Measurements from ENCODE around the gene CCDC179.

Gene CCDC179

DNA sequence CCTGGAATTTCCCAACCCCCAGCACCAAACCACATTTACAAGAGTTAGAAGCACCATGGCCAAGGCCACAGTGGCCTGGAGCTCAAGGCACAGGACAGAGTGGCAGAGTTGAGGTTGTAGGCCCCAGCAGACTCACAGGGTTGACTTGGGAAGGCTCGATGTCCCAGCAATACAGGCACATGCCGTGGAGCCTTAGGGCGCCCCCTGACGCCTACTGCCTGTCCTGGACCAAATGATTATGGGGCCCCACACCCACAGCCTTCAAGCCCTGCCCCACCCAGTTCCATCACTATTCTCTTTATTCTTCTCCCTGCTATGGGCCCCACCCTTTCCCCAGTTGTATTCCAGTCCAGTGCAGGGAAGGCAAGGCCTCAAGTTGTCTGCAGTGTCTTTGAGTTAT, at the start of gene CCDC179:
Gene CCDC179, minus strand, starts transcription at position 234 of the 400 bp plus-strand sequence. Its CDS starts 53 bp downstream, at position 181.
- Histone ChIP-seq H3K4me1 (ENCODE audit: control insufficient read depth in 2 of 2, insufficient read depth in 2 of 2, low read length in 2 of 2) (no peaks in the 10 kb centered on the region), H3K36me3 (ENCODE audit: control insufficient read depth in 2 of 2, insufficient read depth in 2 of 2, low read length in 2 of 2) (no peaks in the 10 kb centered on the region), H3K9ac (ENCODE audit: low read depth in 1 of 2, low read length in 2 of 2) (no peak within 1 kb of the TSS), H3K27ac (ENCODE audit: low read depth in 2 of 2, low read length in 2 of 2) (no peak within 1 kb of the TSS), H3K4me3 (ENCODE audit: low read length in 2 of 2) (no peak within 1 kb of the TSS), H3K27me3 (ENCODE audit: control insufficient read depth in 2 of 2, insufficient read depth in 2 of 2, low read length in 2 of 2) (no peaks in the 10 kb centered on the region), H3K9me3 (ENCODE audit: control insufficient read depth in 2 of 2, low read length in 2 of 2) (no peaks in the 10 kb centered on the region)

DNA sequence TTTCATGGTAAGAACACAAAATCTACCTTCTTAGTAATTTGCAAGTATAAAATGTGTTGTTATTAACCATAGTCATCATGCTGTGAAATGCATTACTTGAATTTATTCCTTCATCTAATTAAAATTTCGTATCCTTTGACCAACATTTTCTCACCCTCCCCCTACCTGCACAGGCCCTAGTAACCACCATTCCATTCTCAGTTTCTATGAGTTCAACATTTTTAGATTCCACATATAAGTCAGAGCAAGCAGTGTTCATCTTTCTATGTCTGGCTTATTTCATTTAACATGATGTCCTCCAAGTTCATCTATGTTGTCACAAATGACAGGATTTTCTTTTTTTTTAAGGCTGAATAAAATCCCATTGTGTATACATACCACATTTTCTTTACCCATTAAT, 43.5 kb upstream of the CCDC179 start:
- no peaks in the 10 kb centered on the region for H3K4me1 ChIP-seq (ENCODE audit: control insufficient read depth in 2 of 2, insufficient read depth in 2 of 2, low read length in 2 of 2)
- H3K36me3 ChIP-seq (ENCODE audit: control insufficient read depth in 2 of 2, insufficient read depth in 2 of 2, low read length in 2 of 2) = no peaks in the 10 kb centered on the region
- no peak overlapping the region for H3K4me3 ChIP-seq (ENCODE audit: low read length in 2 of 2)
- H3K27me3 ChIP-seq (ENCODE audit: control insufficient read depth in 2 of 2, insufficient read depth in 2 of 2, low read length in 2 of 2) = no peaks in the 10 kb centered on the region
- no peak overlapping the region for H3K27ac ChIP-seq (ENCODE audit: low read depth in 2 of 2, low read length in 2 of 2)
- H3K9ac ChIP-seq (ENCODE audit: low read depth in 1 of 2, low read length in 2 of 2) = no peak overlapping the region
- H3K9me3 ChIP-seq (ENCODE audit: control insufficient read depth in 2 of 2, low read length in 2 of 2) = no peaks in the 10 kb centered on the region

- no peaks in the 10 kb centered on the region for H3K4me1 ChIP-seq (ENCODE audit: control insufficient read depth in 2 of 2, insufficient read depth in 2 of 2, low read length in 2 of 2)
- no peaks in the 10 kb centered on the region for H3K27me3 ChIP-seq (ENCODE audit: control insufficient read depth in 2 of 2, insufficient read depth in 2 of 2, low read length in 2 of 2)
- H3K27ac ChIP-seq (ENCODE audit: low read depth in 2 of 2, low read length in 2 of 2) = no peak overlapping the region
- no peak overlapping the region for H3K9ac ChIP-seq (ENCODE audit: low read depth in 1 of 2, low read length in 2 of 2)
- H3K9me3 ChIP-seq (ENCODE audit: control insufficient read depth in 2 of 2, low read length in 2 of 2) = no peaks in the 10 kb centered on the region
- H3K36me3 ChIP-seq (ENCODE audit: control insufficient read depth in 2 of 2, insufficient read depth in 2 of 2, low read length in 2 of 2) = no peaks in the 10 kb centered on the region
- no peak overlapping the region for H3K4me3 ChIP-seq (ENCODE audit: low read length in 2 of 2)
These were observed 41.3 kb upstream of the CCDC179 start for GRCh38 chr11:22901603-22902002.

- H3K27me3 ChIP-seq (ENCODE audit: control insufficient read depth in 2 of 2, insufficient read depth in 2 of 2, low read length in 2 of 2) = no peaks in the 10 kb centered on the region
These were observed 40.7 kb upstream of the CCDC179 start for GRCh38 chr11:22900764-22901486.

GRCh38 chr11:22898036-22898435, 37.8 kb upstream of the CCDC179 start:
- Histone ChIP-seq H3K27ac (ENCODE audit: low read depth in 2 of 2, low read length in 2 of 2) (no peak overlapping the region), H3K27me3 (ENCODE audit: control insufficient read depth in 2 of 2, insufficient read depth in 2 of 2, low read length in 2 of 2) (no peaks in the 10 kb centered on the region)

More at GRCh38 chr11:22900764-22901486, 40.7 kb upstream of the CCDC179 start:
- no peak overlapping the region for H3K9ac ChIP-seq (ENCODE audit: low read depth in 1 of 2, low read length in 2 of 2)
- no peaks in the 10 kb centered on the region for H3K36me3 ChIP-seq (ENCODE audit: control insufficient read depth in 2 of 2, insufficient read depth in 2 of 2, low read length in 2 of 2)
- H3K4me1 ChIP-seq (ENCODE audit: control insufficient read depth in 2 of 2, insufficient read depth in 2 of 2, low read length in 2 of 2) = no peaks in the 10 kb centered on the region
- no peaks in the 10 kb centered on the region for H3K9me3 ChIP-seq (ENCODE audit: control insufficient read depth in 2 of 2, low read length in 2 of 2)
- H3K27ac ChIP-seq (ENCODE audit: low read depth in 2 of 2, low read length in 2 of 2) = no peak overlapping the region
- no peak overlapping the region for H3K4me3 ChIP-seq (ENCODE audit: low read length in 2 of 2)

GRCh38 chr11:22890227-22890626, 30.0 kb upstream of the CCDC179 start:
- Histone ChIP-seq H3K27ac (ENCODE audit: low read depth in 2 of 2, low read length in 2 of 2) (no peak overlapping the region), H3K36me3 (ENCODE audit: control insufficient read depth in 2 of 2, insufficient read depth in 2 of 2, low read length in 2 of 2) (no peaks in the 10 kb centered on the region), H3K4me1 (ENCODE audit: control insufficient read depth in 2 of 2, insufficient read depth in 2 of 2, low read length in 2 of 2) (no peaks in the 10 kb centered on the region), H3K4me3 (ENCODE audit: low read length in 2 of 2) (no peak overlapping the region), H3K9ac (ENCODE audit: low read depth in 1 of 2, low read length in 2 of 2) (no peak overlapping the region), H3K9me3 (ENCODE audit: control insufficient read depth in 2 of 2, low read length in 2 of 2) (no peaks in the 10 kb centered on the region), H3K27me3 (ENCODE audit: control insufficient read depth in 2 of 2, insufficient read depth in 2 of 2, low read length in 2 of 2) (no peaks in the 10 kb centered on the region)

More at GRCh38 chr11:22898036-22898435, 37.8 kb upstream of the CCDC179 start:
- H3K9ac ChIP-seq (ENCODE audit: low read depth in 1 of 2, low read length in 2 of 2) = no peak overlapping the region
- H3K4me1 ChIP-seq (ENCODE audit: control insufficient read depth in 2 of 2, insufficient read depth in 2 of 2, low read length in 2 of 2) = no peaks in the 10 kb centered on the region
- H3K36me3 ChIP-seq (ENCODE audit: control insufficient read depth in 2 of 2, insufficient read depth in 2 of 2, low read length in 2 of 2) = no peaks in the 10 kb centered on the region
- no peaks in the 10 kb centered on the region for H3K9me3 ChIP-seq (ENCODE audit: control insufficient read depth in 2 of 2, low read length in 2 of 2)
- no peak overlapping the region for H3K4me3 ChIP-seq (ENCODE audit: low read length in 2 of 2)

GRCh38 chr11:22884217-22884616, 23.9 kb upstream of the CCDC179 start:
- Histone ChIP-seq H3K36me3 (ENCODE audit: control insufficient read depth in 2 of 2, insufficient read depth in 2 of 2, low read length in 2 of 2) (no peaks in the 10 kb centered on the region), H3K9ac (ENCODE audit: low read depth in 1 of 2, low read length in 2 of 2) (no peak overlapping the region), H3K27me3 (ENCODE audit: control insufficient read depth in 2 of 2, insufficient read depth in 2 of 2, low read length in 2 of 2) (no peaks in the 10 kb centered on the region), H3K4me1 (ENCODE audit: control insufficient read depth in 2 of 2, insufficient read depth in 2 of 2, low read length in 2 of 2) (no peaks in the 10 kb centered on the region), H3K4me3 (ENCODE audit: low read length in 2 of 2) (no peak overlapping the region), H3K9me3 (ENCODE audit: control insufficient read depth in 2 of 2, low read length in 2 of 2) (no peaks in the 10 kb centered on the region), H3K27ac (ENCODE audit: low read depth in 2 of 2, low read length in 2 of 2) (no peak overlapping the region)

DNA sequence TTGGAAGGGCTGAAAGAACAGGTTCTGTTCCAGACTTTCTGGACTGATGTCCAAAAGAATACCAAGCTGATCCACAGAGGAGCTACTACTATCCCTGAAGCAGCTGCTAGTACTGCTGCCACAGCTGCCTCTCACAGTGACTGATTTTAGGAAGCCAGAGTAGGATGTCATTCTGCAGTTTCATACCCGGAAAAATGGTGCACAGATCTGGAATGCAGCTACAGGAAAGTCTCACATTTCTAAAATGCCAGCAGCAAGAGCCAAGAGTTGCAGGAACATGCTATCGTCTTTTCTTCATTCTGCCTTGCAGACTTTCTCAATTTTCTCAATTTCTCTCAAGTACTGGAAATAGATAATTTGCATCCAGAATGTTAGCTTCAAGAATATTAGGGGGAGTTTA, 19.4 kb upstream of the CCDC179 start:
- Histone ChIP-seq H3K4me1 (ENCODE audit: control insufficient read depth in 2 of 2, insufficient read depth in 2 of 2, low read length in 2 of 2) (peaks cover 0 to 3% of the 10 kb centered on the region in 2 donors), H3K27ac (ENCODE audit: low read depth in 2 of 2, low read length in 2 of 2) (no peak overlapping the region)

DNA sequence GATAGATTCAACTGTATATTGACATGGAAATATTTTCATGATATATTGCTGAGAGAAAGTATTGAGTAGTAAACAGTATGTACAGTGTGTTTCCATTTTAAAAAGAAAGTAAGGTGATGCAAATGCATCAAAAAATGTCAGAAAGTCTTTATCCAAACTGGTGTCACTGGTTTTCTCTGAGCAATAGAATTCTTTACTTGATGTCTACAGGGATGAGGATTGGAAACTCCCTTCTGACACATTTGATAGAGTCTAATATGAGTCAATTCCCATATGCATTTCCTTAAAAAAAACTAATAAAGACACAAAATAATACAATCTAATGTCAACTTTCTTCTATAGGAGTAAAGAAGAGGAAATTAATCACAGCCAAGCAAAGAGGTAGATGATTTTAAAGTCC, 18.3 kb upstream of the CCDC179 start:
- no peak overlapping the region for H3K4me3 ChIP-seq (ENCODE audit: low read length in 2 of 2)
- no peaks in the 10 kb centered on the region for H3K9me3 ChIP-seq (ENCODE audit: control insufficient read depth in 2 of 2, low read length in 2 of 2)
- peaks cover 0 to 3% of the 10 kb centered on the region in 2 donors for H3K4me1 ChIP-seq (ENCODE audit: control insufficient read depth in 2 of 2, insufficient read depth in 2 of 2, low read length in 2 of 2)
- H3K27me3 ChIP-seq (ENCODE audit: control insufficient read depth in 2 of 2, insufficient read depth in 2 of 2, low read length in 2 of 2) = no peaks in the 10 kb centered on the region
- no peak overlapping the region for H3K27ac ChIP-seq (ENCODE audit: low read depth in 2 of 2, low read length in 2 of 2)
- no peak overlapping the region for H3K9ac ChIP-seq (ENCODE audit: low read depth in 1 of 2, low read length in 2 of 2)
- H3K36me3 ChIP-seq (ENCODE audit: control insufficient read depth in 2 of 2, insufficient read depth in 2 of 2, low read length in 2 of 2) = no peaks in the 10 kb centered on the region

More for the DNA sequence above, 19.4 kb upstream of the CCDC179 start:
- no peaks in the 10 kb centered on the region for H3K27me3 ChIP-seq (ENCODE audit: control insufficient read depth in 2 of 2, insufficient read depth in 2 of 2, low read length in 2 of 2)
- no peak overlapping the region for H3K4me3 ChIP-seq (ENCODE audit: low read length in 2 of 2)
- no peaks in the 10 kb centered on the region for H3K9me3 ChIP-seq (ENCODE audit: control insufficient read depth in 2 of 2, low read length in 2 of 2)
- H3K36me3 ChIP-seq (ENCODE audit: control insufficient read depth in 2 of 2, insufficient read depth in 2 of 2, low read length in 2 of 2) = no peaks in the 10 kb centered on the region
- H3K9ac ChIP-seq (ENCODE audit: low read depth in 1 of 2, low read length in 2 of 2) = no peak overlapping the region

DNA sequence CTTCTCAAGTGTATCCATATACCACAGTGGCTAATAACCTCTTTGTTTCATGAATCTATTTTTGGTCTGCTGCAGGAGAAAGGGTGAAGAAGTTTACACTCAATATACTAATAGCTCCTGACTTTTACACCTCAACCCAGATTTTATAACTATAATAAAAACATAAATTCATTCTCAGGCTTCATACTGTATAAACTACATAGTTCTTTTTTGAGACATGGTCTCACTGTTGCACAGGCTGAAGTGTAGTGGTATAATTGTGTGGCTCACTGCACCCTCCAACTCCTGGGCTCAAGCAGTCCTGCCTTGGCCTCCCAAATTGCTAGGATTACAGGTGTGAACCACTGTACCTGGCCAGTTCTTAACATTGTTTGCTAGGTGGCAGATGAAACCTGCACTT, 17.8 kb upstream of the CCDC179 start:
- no peak overlapping the region for H3K27ac ChIP-seq (ENCODE audit: low read depth in 2 of 2, low read length in 2 of 2)
- H3K9me3 ChIP-seq (ENCODE audit: control insufficient read depth in 2 of 2, low read length in 2 of 2) = no peaks in the 10 kb centered on the region
- no peak overlapping the region for H3K4me3 ChIP-seq (ENCODE audit: low read length in 2 of 2)
- H3K4me1 ChIP-seq (ENCODE audit: control insufficient read depth in 2 of 2, insufficient read depth in 2 of 2, low read length in 2 of 2) = peaks cover 0 to 3% of the 10 kb centered on the region in 2 donors
- no peaks in the 10 kb centered on the region for H3K27me3 ChIP-seq (ENCODE audit: control insufficient read depth in 2 of 2, insufficient read depth in 2 of 2, low read length in 2 of 2)
- no peaks in the 10 kb centered on the region for H3K36me3 ChIP-seq (ENCODE audit: control insufficient read depth in 2 of 2, insufficient read depth in 2 of 2, low read length in 2 of 2)
- H3K9ac ChIP-seq (ENCODE audit: low read depth in 1 of 2, low read length in 2 of 2) = no peak overlapping the region
